GM06990 (cell line): ENCODE results near the gene RNF144A.

Experiments
- DNase-seq: peaks from one replicate; pipeline ENCODE4 v3.0.0-alpha.2; 2011; ENCODE audit not compliant: insufficient read length; ENCODE audit errors: extremely low read depth
- H3K27me3 ChIP-seq: replicated peaks from 2 replicates; pipeline ENCODE4 v1.6.0; 2011; ENCODE audit warnings: low read length; ENCODE audit not compliant: control insufficient read depth, insufficient read depth
- H3K36me3 ChIP-seq: 2 replicates; pipeline ENCODE4 v1.5.1; 2011; ENCODE audit warnings: low read length; ENCODE audit not compliant: control insufficient read depth, insufficient read depth
- H3K4me3 ChIP-seq: replicated peaks from 2 replicates; pipeline ENCODE4 v1.5.1; 2011; ENCODE audit warnings: low read depth, mild to moderate bottlenecking, control low read depth, low read length
- CTCF ChIP-seq: IDR thresholded peaks from 2 replicates; pipeline ENCODE4 v1.5.1; 2011; ENCODE audit warnings: low read length, control low read depth, mild to moderate bottlenecking, inconsistent platforms; ENCODE audit not compliant: insufficient read depth, poor library complexity, severe bottlenecking

Gene RNF144A

GRCh38 chr2:7057865-7058400 lies 140.7 kb downstream of the RNF144A start:
- H3K4me3 ChIP-seq = no peak overlapping the region
- no peaks in the 10 kb centered on the region for H3K36me3 ChIP-seq
- peak; percentile 33 for DNase-seq
- TF ChIP-seq CTCF = no peak
- H3K27me3 ChIP-seq = no peaks in the 10 kb centered on the region

- Histone ChIP-seq H3K36me3 (no peaks in the 10 kb centered on the region), H3K27me3 (no peaks in the 10 kb centered on the region), H3K4me3 (no peak overlapping the region)
- no peak for DNase-seq
- TF ChIP-seq CTCF = no peak
These were observed 142.9 kb downstream of the RNF144A start for GRCh38 chr2:7060156-7060555.

GRCh38 chr2:7060631-7061449 lies 143.6 kb downstream of the RNF144A start:
- no peak overlapping the region for H3K4me3 ChIP-seq
- DNase-seq = no peak
- TF ChIP-seq CTCF = no peak
- no peaks in the 10 kb centered on the region for H3K36me3 ChIP-seq
- H3K27me3 ChIP-seq = no peaks in the 10 kb centered on the region

- no peaks in the 10 kb centered on the region for H3K36me3 ChIP-seq
- TF ChIP-seq CTCF = no peak
- no peaks in the 10 kb centered on the region for H3K27me3 ChIP-seq
- H3K4me3 ChIP-seq = no peak overlapping the region
- no peak for DNase-seq
These were observed 144.2 kb downstream of the RNF144A start for GRCh38 chr2:7061450-7061789.

- no peak for TF ChIP-seq CTCF
- Histone ChIP-seq H3K27me3 (no peaks in the 10 kb centered on the region), H3K4me3 (no peak overlapping the region), H3K36me3 (no peaks in the 10 kb centered on the region)
- no peak for DNase-seq
These were observed 144.7 kb downstream of the RNF144A start for GRCh38 chr2:7061921-7062320.
